HG03571 (cell line): ENCODE data around the gene DLG2.
A peak's percentile ranks its signal among the peaks of the same experiment; 100 is the strongest.

Source experiments
- ATAC-seq: cut with Tn5 transposase; IDR thresholded peaks from one replicate; pipeline ENCODE4 v1.9.1; 2021; ENCODE audit not compliant: unreplicated experiment

The DLG2 gene

DNA sequence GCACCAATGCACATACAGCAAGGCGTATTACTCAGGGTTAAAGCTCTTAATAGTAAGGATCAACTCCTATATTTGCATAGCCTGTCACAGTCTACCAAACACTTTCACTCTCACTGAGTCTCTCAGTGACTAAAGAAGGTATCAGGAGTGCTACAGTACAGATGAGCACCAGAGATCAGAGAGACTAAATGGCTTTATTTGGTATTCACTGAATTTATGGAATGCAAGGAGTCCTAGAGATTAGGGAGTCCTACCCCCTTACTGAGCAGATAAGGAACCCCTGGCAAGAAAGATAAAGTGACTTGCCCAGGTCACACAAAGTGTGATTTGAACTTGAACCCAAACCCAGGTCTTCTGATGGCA lies 1944.6 kb downstream of the DLG2 start:
- peak; percentile 96 for ATAC-seq

DNA sequence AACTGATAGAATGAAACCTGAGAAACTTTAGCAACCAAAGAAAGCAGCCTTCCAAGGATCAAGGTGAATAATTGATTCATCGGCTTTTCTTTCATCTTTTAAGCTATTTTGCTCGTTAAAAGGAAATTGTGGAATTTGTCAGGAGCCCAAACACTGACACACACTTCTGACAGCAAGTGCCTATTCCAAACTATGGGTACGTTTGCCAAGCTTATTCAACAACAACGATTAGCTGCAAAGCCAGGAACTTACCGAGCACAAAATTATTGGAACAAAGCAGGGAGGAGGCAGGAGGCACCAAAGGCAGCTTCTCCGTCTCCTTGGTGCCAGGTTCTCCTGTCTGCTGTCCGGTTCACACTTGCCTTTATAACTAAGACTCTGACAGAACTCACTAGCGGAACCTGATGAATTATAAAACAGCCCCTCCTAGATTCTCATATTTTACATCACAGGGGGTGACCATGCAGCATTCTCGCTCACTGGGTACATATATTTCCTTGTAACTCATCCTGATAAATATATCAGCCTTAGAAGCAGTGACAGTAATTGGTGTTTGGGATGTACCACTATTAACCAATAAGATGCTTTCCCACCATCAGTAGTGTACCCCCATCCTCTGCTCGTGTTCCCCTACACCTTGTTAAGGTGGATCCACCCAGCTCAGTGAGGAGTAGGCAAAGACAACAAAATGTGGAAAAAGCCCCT lies 1945.1 kb downstream of the DLG2 start:
- no peak for ATAC-seq

DNA sequence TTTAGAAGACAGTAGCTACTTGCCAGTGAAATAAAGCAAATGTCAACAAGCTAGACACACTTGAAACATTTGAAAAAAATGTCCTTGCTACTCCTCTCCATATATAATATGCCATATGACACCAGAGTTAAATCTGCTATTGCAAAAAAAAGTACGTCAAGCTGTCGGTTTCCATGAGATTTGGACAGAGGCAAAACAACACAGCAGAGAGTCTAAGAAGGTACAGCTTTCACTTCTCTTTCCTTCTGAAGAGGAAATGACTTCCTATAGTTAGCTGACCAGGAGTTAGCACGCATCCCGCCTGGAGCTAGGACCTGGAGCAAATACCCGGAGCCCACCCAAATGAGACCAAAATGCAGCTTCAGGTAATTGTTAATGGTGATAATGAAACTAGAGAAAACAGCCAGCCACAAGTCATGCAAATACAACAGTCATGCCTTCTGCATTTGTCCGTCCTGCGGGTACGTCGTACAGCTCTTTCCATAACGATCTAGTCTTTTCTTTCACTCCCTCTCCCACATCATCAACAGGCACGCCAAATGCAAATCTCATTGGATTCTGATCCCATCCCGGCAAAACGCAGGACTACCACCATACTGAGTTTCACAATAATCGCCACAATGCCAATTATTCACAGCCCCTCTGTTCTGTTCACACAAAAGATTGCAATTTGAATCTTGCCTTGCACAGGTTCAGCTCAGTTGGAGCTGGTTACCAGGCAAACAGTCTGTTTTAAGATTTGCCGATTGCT lies 1945.9 kb downstream of the DLG2 start:
- peak; percentile 51 for ATAC-seq

DNA sequence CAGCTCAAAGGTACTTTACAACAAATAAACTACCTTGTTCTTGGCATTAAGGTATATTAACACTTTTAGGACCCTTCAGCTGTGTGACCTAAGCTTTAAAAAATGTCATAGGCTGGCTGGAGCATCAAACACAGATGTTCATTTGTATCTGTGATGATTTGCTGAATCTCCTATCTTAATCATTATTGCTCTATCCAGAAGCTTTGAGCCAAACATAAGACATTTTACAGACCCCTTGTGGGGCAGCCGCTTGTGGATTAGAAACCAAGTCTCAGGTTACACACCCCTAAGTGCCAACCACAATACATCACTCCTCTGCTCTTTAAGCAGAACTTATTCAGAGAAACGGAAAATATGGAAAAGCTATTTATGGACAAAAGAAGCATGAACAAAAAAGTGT lies 1946.8 kb downstream of the DLG2 start:
- no peak for ATAC-seq

DNA sequence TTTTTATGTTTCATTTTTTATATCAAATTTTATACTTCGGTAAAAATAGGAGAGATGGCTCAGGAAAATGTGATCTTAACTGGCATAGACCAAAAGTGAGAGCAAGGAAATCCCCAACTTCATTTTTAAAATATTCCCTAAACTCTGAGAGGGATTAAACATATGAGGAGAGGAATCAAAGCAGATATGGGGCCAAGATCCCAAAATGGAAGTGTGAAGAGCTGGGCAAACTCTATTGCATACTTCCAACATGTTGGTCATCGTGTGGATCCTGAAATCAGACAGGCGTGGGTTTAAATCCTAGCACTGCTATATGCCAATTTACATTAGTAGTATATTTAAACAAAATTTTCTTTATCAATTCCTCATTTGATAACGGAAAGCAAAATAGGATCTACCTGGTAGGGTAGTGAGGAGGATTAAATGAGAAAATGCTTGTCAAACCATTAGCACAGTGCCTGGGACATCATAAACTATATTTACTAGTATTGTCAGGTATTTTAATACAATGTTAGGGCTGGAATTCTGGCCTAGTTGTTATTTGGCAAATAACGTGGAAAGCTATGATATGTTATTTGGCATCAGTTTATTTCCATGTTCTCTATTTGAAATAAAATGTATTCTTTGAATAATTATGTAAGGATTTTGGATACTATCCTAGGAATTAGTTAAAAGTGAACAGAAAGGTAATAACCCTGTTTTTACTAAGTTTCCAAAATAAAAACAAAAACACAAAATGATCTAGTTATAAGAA lies 1948.1 kb downstream of the DLG2 start:
- ATAC-seq: no peak

DNA sequence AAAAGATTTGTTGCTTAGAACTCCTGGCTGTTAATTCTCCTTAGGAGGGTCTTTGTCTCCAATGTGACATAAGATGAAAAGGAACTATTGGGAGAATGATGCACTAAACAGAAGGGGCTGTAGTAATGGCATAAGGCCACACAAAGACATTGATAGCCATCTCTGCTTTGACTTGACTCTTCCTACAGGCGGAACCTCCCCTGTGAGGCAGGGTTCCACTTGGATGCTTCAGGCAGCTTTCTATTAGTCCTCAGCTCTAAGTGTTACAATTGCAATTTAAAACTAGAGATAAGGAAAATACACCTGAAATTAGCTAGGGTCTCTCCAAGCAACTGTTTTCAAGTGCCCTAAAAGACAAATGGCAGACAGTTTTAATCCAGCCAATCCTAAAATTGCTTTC lies 1949.4 kb downstream of the DLG2 start:
- no peak for ATAC-seq

DNA sequence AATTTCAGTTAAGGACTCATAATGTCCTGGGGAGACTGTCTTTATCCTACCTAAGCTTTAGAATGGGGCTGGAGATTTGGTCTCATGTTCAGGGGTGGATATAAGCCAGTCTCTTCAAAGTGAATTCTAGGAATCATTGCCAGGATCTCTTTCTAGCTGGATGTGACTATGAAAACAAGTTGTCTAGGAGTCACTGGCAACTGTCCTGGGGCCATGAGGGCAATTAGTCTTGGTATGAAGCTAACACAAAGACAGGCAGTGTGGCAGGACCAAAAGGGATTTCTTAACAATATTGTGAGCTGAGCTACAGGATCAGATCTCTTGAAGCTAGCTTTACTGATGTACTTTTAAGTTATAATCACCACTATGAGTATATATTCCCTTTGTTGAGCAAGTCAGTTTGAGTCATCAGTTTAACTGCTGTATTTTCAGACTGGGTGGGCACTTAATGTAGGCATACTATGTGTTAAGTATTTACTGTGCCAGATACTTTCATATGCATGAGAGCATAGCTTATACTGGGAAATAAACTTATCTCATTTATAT lies 1951.0 kb downstream of the DLG2 start:
- ATAC-seq: no peak

DNA sequence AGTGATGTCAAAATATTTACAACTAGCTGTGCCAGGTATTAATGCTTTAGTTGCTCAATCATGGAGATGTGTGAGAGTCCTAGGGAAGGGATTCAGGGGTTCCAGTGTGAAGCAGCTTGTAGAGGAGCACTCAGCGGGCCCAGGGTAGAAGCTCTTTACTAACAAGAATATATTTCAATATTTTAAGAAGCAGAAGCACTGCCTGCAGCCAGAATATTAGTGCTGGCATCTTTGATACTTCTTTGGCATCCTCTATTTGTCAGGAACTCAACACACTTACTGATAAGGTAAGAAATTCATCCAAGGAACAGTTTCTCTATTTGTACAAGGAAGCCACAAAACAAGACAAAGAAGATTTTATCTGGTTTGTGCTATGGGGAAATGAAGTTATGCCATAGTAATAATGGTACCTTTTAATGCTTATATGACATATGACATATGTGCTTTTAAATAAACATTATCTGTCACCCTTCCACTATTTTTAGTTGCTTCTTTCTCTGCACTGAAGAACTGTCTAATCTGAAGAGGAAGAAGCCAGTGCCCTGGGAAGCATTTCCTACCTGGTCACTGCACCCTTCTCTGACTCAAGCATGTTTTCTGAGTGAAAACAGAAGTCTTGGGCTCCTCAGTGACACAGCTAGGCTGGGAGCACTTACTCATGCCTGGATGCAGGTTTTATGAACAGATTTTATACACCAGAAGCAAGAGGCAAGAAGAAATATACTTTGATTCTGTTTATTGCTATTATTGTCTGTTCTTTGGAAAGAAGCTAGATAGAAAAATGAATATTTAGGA lies 1952.8 kb downstream of the DLG2 start:
- ATAC-seq: no peak

DNA sequence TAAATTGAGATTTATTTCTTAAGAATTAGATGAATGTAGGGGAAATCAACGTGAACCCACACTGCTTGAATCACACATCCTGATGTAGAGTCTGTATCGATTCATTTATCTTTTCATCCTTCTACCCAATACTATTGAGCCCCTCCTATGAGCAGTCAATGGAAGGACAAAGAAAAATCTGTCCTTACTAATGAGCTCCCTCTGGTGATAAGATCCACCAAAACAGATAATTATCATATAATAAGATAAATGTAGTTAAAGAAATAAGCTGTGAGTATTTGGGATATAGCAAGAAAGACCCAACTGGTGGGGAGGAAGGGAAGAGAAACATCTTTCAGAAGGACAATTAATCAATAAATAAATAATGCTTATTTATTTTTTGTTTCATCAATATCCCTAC lies 1955.9 kb downstream of the DLG2 start:
- ATAC-seq: no peak

DNA sequence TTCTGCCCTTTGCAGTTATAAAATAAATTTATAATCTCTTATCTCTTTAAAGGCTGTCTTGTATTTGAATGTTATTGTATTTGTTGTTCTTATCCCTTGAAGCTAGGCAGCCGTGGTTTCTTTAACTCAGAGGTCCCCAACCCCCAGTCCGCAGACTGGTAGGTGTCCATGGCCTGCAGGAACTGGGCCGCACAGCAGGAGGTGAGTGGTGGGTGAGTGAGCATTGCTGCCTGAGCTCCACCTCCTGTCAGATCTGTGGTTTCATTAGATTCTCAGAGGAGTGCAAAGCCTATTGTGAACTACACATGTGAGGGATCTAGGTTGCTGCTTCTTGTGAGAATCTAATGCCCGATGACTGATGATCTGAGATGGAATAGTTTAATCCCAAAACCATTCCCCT lies 1961.0 kb downstream of the DLG2 start:
- ATAC-seq: no peak

DNA sequence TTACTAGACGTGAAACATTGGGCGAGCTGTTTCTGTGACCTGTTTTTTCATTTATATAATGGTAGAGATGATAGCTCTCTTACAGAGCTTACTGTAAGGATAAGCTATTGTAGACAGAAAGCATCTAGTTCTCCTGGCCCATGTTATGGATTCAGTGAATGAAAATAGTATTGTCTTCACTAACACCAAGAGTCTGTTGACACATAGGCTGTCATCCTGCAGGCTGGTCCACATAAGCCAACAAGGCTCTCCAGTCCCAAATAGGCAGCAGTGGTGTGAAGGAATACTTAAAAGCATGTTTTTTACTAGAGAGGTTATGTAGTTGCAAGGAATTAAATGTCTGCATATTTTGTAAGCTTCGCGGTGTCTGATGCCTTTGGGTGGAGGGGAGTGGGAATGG lies 1963.2 kb downstream of the DLG2 start:
- ATAC-seq: no peak

DNA sequence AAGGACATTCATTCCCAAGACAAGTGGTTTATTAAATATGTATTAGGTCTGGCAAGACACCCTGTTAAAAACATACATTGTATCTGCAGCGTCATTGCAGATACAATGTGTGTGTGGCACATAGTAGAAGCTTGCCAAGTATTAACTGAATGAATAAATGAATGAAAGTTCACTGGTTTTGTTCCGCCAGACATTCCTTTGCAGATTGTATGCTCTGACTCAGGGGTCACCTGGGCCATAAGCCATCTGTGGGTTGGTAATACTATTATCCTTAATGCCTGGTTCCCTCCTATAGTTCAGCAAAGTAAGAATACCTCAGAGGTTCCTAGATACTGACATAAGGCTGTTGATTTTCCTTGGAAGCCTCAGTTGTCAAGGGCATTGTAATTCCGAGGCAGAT lies 1963.7 kb downstream of the DLG2 start:
- no peak for ATAC-seq

DNA sequence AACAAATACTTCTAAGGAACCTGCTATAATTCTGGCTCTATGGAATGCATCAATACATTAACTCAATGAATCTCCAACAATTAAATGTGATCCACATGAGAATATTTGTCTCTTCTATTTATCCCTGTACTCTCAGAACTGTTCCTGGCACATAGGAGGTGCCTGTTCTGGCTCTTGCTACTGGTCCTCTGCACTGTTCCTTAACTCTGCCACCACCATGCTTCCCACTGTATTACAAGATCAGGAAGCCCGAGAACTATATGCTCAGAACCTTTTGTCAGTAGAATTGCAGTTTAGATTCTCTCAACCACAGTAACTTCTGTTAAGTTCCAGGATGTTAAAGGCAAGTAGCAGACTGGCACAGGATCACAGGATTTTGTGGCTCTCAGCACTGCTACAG lies 1964.7 kb downstream of the DLG2 start:
- no peak for ATAC-seq

DNA sequence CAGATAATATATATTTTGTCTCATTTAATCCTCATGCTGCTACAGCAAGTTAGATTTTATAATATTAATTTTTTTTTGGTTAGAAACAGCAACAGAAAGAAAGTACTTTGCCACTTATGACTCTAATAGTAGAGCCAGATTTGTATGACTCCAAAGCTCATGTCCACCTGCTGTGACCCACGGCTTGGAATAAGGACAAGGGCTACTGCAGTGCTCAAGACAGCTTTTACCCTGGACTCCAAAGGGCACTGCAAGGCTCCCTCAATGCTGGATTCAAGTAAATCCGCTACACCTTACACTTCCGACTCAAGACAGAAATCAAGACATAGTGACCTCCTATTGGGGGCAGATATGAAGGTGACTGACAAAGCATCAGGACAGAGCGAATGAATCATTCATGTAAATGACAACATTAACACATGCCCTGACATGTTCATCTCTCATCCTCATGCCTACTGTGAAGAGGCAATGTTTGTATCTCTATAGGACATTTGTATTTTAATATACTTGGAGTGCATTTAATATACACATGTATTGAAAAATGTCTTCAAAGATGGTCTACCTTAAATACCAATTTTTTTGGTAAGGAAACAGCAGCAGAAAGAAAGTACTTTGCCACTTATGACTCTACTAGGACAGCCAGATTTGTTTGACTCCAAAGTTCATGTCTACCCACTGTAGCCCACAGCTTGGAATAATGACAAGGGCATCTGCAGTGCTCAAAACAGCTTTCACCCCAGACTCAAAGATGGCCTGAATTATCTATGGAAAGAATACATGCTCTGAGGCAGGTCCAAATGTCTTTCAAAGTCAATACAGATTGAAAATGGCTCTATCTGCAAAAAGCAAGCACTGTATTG lies 1965.4 kb downstream of the DLG2 start:
- ATAC-seq: no peak

DNA sequence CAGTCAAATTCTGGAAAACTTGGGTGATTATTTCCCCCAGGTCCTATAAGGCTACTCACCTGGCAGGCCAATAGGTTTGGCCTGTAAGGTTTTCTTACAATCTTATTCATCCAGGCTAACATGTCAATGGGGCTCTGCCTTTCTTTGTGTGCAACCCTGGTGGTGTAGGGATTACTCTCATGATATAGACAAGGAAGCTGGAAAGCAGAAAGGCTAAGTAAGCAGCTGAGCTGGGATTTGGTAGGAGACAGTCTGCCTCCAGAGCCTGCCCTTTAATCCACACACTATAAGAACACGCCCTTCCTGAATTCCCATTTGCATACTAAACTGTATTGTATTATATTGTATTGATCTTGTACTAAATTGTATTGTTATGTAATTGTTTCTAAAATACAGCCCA lies 1967.7 kb downstream of the DLG2 start:
- ATAC-seq: no peak

DNA sequence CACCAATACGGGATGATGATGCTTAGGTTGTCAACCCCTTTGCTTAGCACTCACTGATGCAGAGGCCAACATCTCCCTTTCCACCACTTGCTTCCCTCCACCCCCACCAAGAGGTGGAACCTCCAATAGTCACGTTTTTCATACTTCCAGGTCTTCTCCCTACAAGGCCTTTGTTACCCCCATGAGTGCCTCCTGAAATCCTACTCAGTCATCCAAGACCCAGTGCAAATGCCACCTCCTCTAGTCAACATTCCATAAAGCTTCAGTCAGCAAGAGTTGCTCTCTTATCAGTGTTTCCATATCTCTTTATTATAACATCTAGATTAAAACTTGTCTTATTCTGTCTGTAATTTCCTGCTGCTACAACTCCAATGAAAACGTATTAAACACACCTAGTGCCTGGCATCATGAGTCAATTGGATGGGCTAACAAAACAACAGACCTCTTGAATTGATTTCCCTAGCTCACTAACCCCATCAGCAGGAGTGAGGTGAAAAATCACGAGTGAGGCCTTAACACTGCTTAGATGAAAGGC lies 1970.3 kb downstream of the DLG2 start:
- ATAC-seq: no peak

DNA sequence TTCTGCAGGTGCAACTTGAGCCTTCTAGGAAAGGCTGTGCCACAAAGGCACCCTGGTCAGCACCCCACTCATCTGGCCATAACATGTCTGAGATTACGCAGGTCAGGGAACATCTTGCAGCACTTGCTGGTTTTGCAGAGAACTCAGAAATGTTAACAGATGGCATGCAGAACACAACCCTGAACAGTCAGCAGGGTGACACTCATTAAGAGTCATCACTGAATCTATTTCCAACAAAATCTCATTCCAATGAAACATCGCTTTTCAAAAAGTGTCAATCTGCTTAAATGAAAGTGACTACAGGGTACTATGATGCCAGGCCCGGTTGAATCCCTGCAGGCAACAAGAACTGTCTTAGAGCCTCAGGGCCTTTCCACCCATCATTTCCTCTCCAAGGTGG lies 1971.2 kb downstream of the DLG2 start:
- no peak for ATAC-seq

DNA sequence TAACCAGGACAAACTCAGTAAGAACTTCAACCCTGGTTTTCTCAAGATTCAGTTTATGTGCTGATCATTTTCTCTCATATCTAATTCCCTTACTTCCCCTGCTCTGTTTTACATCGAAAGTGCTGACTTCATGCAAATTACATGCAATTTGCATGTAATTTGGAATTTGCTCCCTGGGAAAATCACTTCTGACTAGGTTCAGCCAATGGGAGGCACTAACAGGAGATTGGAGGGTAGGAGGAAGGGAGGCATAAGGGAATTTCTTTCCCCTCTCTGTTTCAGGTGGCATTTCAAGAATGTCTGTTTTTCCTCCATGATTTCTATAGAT lies 1977.7 kb downstream of the DLG2 start:
- no peak for ATAC-seq

DNA sequence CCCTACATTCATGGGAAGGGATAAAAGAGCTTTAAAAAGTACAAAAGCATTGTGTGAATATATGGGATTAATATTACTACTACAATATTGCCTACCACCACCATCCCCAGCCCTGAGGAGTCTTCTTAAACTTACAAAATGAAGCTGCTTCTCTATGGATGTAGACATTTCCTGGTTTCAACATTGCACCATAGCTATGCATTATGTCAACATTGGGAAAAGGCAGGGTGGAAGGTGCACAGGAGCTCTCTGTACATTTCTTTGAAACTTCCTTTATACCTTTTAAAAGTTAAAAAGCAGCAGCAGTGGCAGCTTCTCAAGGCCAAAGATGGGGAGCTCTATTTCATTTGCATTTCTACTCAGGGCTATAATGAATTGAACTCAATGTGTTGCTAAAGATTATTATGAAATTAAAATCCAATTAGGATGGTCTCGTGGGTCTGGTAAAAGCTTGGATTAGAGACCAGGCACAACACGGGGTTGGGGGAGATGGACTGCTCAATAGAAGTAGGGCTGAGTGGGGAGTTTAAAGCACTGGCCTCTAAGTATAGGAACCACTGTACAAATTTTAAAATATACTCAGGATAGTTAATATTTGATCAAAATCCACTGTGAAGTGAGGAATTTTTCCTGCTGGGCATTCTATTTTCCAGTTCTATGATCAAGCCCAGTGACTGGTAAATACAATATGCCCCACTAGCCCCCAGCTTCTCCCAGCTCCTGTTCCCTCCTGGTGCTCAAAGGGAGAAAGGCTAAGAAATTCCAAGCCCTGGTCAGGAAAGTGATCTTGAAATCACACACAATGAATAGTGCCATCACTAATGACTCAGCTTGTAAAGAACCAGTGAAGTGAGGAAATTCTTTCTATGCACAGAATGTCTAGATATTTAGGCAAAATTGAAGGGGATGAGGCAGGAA lies 1978.3 kb downstream of the DLG2 start:
- ATAC-seq: no peak
